Endothelial cell of umbilical vein (primary cell): ENCODE measurements around the gene TREML4. TPM values are rescaled to one million over a fixed set of nuclear protein-coding genes. Genes with fewer than 3 reads are reported as not detected.

Experiments used
- BruUV-seq: library from RNA; stranded (reverse); fragments of 400-500 nt; replicated peaks from 2 replicates; lab custom pipeline; 2021; lab: Mats Ljungman, UMichigan
- CTCF ChIA-PET: fragments of 300-600, 350-600 bp; sonication (Branson Sonifier 250); formaldehyde crosslinking; loops from one replicate; lab custom pipeline; 2021; ENCODE audit warnings: antibody characterized with exemption, inconsistent platforms; lab: Charles Lee
- POLR2A ChIA-PET: fragments of 300-600, 350-600 bp; sonication (Branson Sonifier 250); formaldehyde crosslinking; loops from one replicate; lab custom pipeline; 2021; ENCODE audit warnings: antibody characterized with exemption, inconsistent platforms; lab: Charles Lee
- DNase-seq: peaks from one replicate; pipeline ENCODE4 v3.0.0-alpha.2; 2011; ENCODE audit warnings: low read depth, low spot score
- FAIRE-seq: peaks from 2 replicates; lab custom pipeline; 2011; peaks lifted over from hg19 to GRCh38; lab: Jason Lieb, UNC
- H2AFZ ChIP-seq: 2 replicates; pipeline ENCODE4 v1.6.0; 2012; ENCODE audit warnings: low read depth, low read length, control low read depth, inconsistent platforms
- H3K27ac ChIP-seq: 2 replicates; pipeline ENCODE4 v1.5.1; 2011; ENCODE audit warnings: low read depth, mild to moderate bottlenecking, control low read depth, low read length, moderate library complexity; ENCODE audit not compliant: insufficient read depth
- H3K27me3 ChIP-seq, 2 experiments: 2 replicates each; pipeline versions ENCODE4 v1.6.0 to v1.6.1; 2011; ENCODE audit warnings: low read length in 2 of 2, mixed read lengths in 1 of 2; ENCODE audit not compliant: control insufficient read depth in 2 of 2, insufficient read depth in 2 of 2
- H3K36me3 ChIP-seq, 2 experiments: 2 replicates in 1 of 2; 3 replicates in 1 of 2; pipeline ENCODE4 v1.5.1; 2011; ENCODE audit warnings: low read length in 2 of 2, mild to moderate bottlenecking in 1 of 2, moderate library complexity in 1 of 2; ENCODE audit not compliant: control insufficient read depth in 2 of 2, insufficient read depth in 2 of 2; ENCODE audit errors: extremely low read depth in 1 of 2
- H3K4me1 ChIP-seq: 3 replicates; pipeline ENCODE4 v1.5.1; 2011; ENCODE audit warnings: mild to moderate bottlenecking, low read length; ENCODE audit not compliant: control insufficient read depth, insufficient read depth; ENCODE audit errors: extremely low read depth
- H3K4me2 ChIP-seq: 2 replicates; pipeline ENCODE4 v1.6.1; 2011; ENCODE audit warnings: low read length, control low read depth, mixed read lengths; ENCODE audit not compliant: insufficient read depth
- H3K4me3 ChIP-seq, 3 experiments: fragments of 200-600 bp in 1 of 3; sonication (generic), shearing (Covaris generic) in 1 of 3; replicated peaks in 1 of 3; 2 replicates each; pipeline ENCODE4 v1.5.1; 2011 to 2016; ENCODE audit warnings: control low read depth in 3 of 3, low read length in 3 of 3, mild to moderate bottlenecking in 2 of 3, inconsistent platforms in 1 of 3, low read depth in 1 of 3, moderate library complexity in 1 of 3; ENCODE audit not compliant: insufficient read depth in 1 of 3
- H3K79me2 ChIP-seq: 2 replicates; pipeline ENCODE4 v1.6.0; 2012; ENCODE audit warnings: low read length, inconsistent platforms; ENCODE audit not compliant: control insufficient read depth, insufficient read depth
- H3K9ac ChIP-seq: replicated peaks from 2 replicates; pipeline ENCODE3; 2011; ENCODE audit warnings: low read length, control low read depth; ENCODE audit not compliant: insufficient read depth; ENCODE audit errors: extremely low read depth
- H3K9me1 ChIP-seq: replicated peaks from 3 replicates; pipeline ENCODE4 v1.6.0; 2011; ENCODE audit warnings: mild to moderate bottlenecking, low read length; ENCODE audit not compliant: control insufficient read depth, insufficient read depth; ENCODE audit errors: extremely low read depth
- H3K9me3 ChIP-seq: replicated peaks from 2 replicates; pipeline ENCODE4 v1.5.1; 2012; ENCODE audit warnings: low read length, inconsistent platforms; ENCODE audit not compliant: control insufficient read depth, insufficient read depth
- H4K20me1 ChIP-seq: replicated peaks from 2 replicates; pipeline ENCODE3; 2011; ENCODE audit warnings: mild to moderate bottlenecking, low read length; ENCODE audit not compliant: control insufficient read depth, insufficient read depth; ENCODE audit errors: extremely low read depth
- EZH2 ChIP-seq: IDR thresholded peaks from 2 replicates; pipeline ENCODE4 v1.6.1; 2012; ENCODE audit warnings: borderline replicate concordance, low read depth, mild to moderate bottlenecking, moderate library complexity, low read length, inconsistent platforms; ENCODE audit not compliant: severe bottlenecking
- FOS ChIP-seq: IDR thresholded peaks from 2 replicates; pipeline ENCODE4 v1.6.1; 2011; ENCODE audit warnings: mild to moderate bottlenecking, low read length, moderate library complexity, borderline replicate concordance; ENCODE audit not compliant: insufficient read depth
- GATA2 ChIP-seq: IDR thresholded peaks from 2 replicates; pipeline ENCODE4 v1.7.0; 2011; ENCODE audit warnings: low read depth, mild to moderate bottlenecking, moderate library complexity, mixed read lengths, low read length; ENCODE audit not compliant: insufficient read length, insufficient read depth
- JUN ChIP-seq: IDR thresholded peaks from 2 replicates; pipeline ENCODE4 v1.6.1; 2011; ENCODE audit warnings: borderline replicate concordance, low read depth; ENCODE audit not compliant: insufficient read length, insufficient read depth
- MYC ChIP-seq: IDR thresholded peaks from one replicate; pipeline ENCODE4 v1.6.1; 2011; ENCODE audit warnings: mild to moderate bottlenecking, low read depth, low read length
- POLR2A ChIP-seq: IDR thresholded peaks from 2 replicates; pipeline ENCODE4 v1.6.1; 2012; ENCODE audit warnings: low read depth, mild to moderate bottlenecking, control low read depth, low read length
- POLR2AphosphoS5 ChIP-seq: IDR thresholded peaks from 2 replicates; pipeline ENCODE4 v1.6.1; 2012; ENCODE audit warnings: low read depth, mild to moderate bottlenecking, control low read depth, low read length, moderate library complexity; ENCODE audit not compliant: insufficient read depth
- dilution Hi-C: fragments of 300-500 bp; cut with MboI; formaldehyde crosslinking; loops from one replicate; pipeline ENCODE4 v1.15.0; 2019; ENCODE audit warnings: low sequenced_read_pairs; ENCODE audit not compliant: extremely low pct_ligation_motif_present
- intact Hi-C: fragments of 100-400 bp; cut with micrococcal nuclease; formaldehyde crosslinking; loops from one replicate; pipeline ENCODE4 v1.10.0; 2022
- polyA plus RNA-seq, 4 experiments: library from polyadenylated mRNA; depleted of rRNA in 3 of 4; stranded (reverse) in 3 of 4; unstranded in 1 of 4; fragments of >200 nt; gene quantifications; 2 replicates each; pipeline versions ENCODE4 v1.2.1 to v1.2.3, GENCODE V29; 2011 to 2012; ENCODE audit warnings: missing spikeins in 1 of 4
- total RNA-seq: library from RNA; stranded (reverse); gene quantifications from 2 replicates; pipeline ENCODE4 v1.2.3, GENCODE V29; 2021
- TF ChIP-seq, protein P1 (sequence below): IDR thresholded peaks from 2 replicates; pipeline ENCODE4 v1.6.1; 2011; ENCODE audit not compliant: insufficient read depth, insufficient read length
- TF ChIP-seq, protein P2 (sequence below), 2 donors: IDR thresholded peaks; 1 replicate in 1 of 2; 2 replicates in 1 of 2; pipeline ENCODE4 v1.5.1; 2011; ENCODE audit warnings: low read length in 2 of 2, mild to moderate bottlenecking in 2 of 2, moderate library complexity in 2 of 2, control low read depth in 1 of 2, inconsistent platforms in 1 of 2, low read depth in 1 of 2; ENCODE audit not compliant: insufficient read depth in 1 of 2; ENCODE audit errors: extremely low read depth in 1 of 2

The TREML4 gene
- total and polyA plus RNA-seq, 2 donors (not counting 3 experiments of a cell fraction or from before 2014, with no cell fraction given): not detected

- Histone ChIP-seq H3K9me3 (no peaks in the 10 kb centered on the region), H3K27ac (no peak overlapping the region), H3K79me2 (no peaks in the 10 kb centered on the region), H3K9ac (no peak overlapping the region), H4K20me1 (no peaks in the 10 kb centered on the region), H3K4me1 (no peaks in the 10 kb centered on the region), H3K4me3 (no peak overlapping the region), H3K9me1 (no peaks in the 10 kb centered on the region), H2AFZ (no peak overlapping the region), H3K36me3 (no peaks in the 10 kb centered on the region), H3K4me2 (no peak overlapping the region), H3K27me3 (no peaks in the 10 kb centered on the region)
- dilution Hi-C loops: no loop called here
- POLR2A ChIA-PET: no interaction called here
- CTCF ChIA-PET: no interaction called here
- DNase-seq (no peak), FAIRE-seq (no peak)
- no peak for TF ChIP-seq JUN
- TF ChIP-seq, protein P1, sequence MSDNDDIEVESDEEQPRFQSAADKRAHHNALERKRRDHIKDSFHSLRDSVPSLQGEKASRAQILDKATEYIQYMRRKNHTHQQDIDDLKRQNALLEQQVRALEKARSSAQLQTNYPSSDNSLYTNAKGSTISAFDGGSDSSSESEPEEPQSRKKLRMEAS: no peak
- TF ChIP-seq MYC: no peak
- TF ChIP-seq GATA2: no peak
- no peak for TF ChIP-seq POLR2A
- TF ChIP-seq, protein P2, sequence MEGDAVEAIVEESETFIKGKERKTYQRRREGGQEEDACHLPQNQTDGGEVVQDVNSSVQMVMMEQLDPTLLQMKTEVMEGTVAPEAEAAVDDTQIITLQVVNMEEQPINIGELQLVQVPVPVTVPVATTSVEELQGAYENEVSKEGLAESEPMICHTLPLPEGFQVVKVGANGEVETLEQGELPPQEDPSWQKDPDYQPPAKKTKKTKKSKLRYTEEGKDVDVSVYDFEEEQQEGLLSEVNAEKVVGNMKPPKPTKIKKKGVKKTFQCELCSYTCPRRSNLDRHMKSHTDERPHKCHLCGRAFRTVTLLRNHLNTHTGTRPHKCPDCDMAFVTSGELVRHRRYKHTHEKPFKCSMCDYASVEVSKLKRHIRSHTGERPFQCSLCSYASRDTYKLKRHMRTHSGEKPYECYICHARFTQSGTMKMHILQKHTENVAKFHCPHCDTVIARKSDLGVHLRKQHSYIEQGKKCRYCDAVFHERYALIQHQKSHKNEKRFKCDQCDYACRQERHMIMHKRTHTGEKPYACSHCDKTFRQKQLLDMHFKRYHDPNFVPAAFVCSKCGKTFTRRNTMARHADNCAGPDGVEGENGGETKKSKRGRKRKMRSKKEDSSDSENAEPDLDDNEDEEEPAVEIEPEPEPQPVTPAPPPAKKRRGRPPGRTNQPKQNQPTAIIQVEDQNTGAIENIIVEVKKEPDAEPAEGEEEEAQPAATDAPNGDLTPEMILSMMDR (IDR thresholded peaks at IDR 0.05; ENCODE audit: extremely low read depth in 1 of 2, insufficient read depth in 1 of 2, low read depth in 1 of 2, low read length in 2 of 2): no peak
- no peak for TF ChIP-seq FOS
- no peak for TF ChIP-seq POLR2AphosphoS5
- TF ChIP-seq EZH2: no peak
- BruUV-seq: no TSS peak
- intact Hi-C loops: no loop called here
Observed at GRCh38 chr6:41268478-41268877, 40.3 kb downstream of the TREML4 start.
